OCI-M1 (cell line): ENCODE measurements around the gene STXBP3.
A peak's percentile ranks its signal among the peaks of the same experiment; 100 is the strongest.
"Not testable (repeated sequence)": the region's sequence is repeated elsewhere in the genome, so short reads cannot be mapped to it uniquely, and the experiment has no call there.

ENCODE experiments used
- DNase-seq: peaks from one replicate; lab custom pipeline; 2025; lab: John Stamatoyannopoulos, UW

STXBP3 gene

GRCh38 chr1:108746382-108747170 lies at the start of gene STXBP3:
TSS of gene STXBP3 (plus strand) at chr1:108746674. CDS start at chr1:108746738, 64 bp downstream.
- peak; percentile 99 for DNase-seq

- DNase-seq = no peak
Measured at GRCh38 chr1:108699375-108700332, 46.8 kb upstream of the STXBP3 start.

- no peak for DNase-seq
Measured at GRCh38 chr1:108701176-108701849, 45.2 kb upstream of the STXBP3 start.

- DNase-seq = not testable (repeated sequence)
Measured at GRCh38 chr1:108702109-108702508, 44.4 kb upstream of the STXBP3 start.

- no peak for DNase-seq
Measured at GRCh38 chr1:108703939-108704338, 42.5 kb upstream of the STXBP3 start.

GRCh38 chr1:108704496-108704895 lies 42.0 kb upstream of the STXBP3 start:
- DNase-seq = no peak

GRCh38 chr1:108706643-108707042 lies 39.8 kb upstream of the STXBP3 start:
- no peak for DNase-seq

GRCh38 chr1:108708691-108709660 lies 37.5 kb upstream of the STXBP3 start:
- peak; percentile 48 for DNase-seq

- DNase-seq = no peak
Measured at GRCh38 chr1:108712606-108713150, 33.8 kb upstream of the STXBP3 start, which contains the start of gene FNDC7. TSS of gene FNDC7 (plus strand) at chr1:108712908. CDS start at chr1:108712934, 26 bp downstream.

GRCh38 chr1:108715932-108716331 lies 30.5 kb upstream of the STXBP3 start:
- no peak for DNase-seq

GRCh38 chr1:108716437-108717230 lies 29.8 kb upstream of the STXBP3 start:
- no peak for DNase-seq

- DNase-seq = no peak
Measured at GRCh38 chr1:108717774-108718316, 28.6 kb upstream of the STXBP3 start.

- DNase-seq = no peak
Measured at GRCh38 chr1:108718927-108719655, 27.4 kb upstream of the STXBP3 start.

GRCh38 chr1:108719656-108720435 lies 26.6 kb upstream of the STXBP3 start:
- no peak for DNase-seq

- peak; percentile 12 for DNase-seq
Measured at GRCh38 chr1:108722292-108722691, 24.2 kb upstream of the STXBP3 start.

GRCh38 chr1:108725906-108726305 lies 20.6 kb upstream of the STXBP3 start:
- DNase-seq = no peak

- DNase-seq = no peak
Measured at GRCh38 chr1:108728327-108728923, 18.0 kb upstream of the STXBP3 start.

- no peak for DNase-seq
Measured at GRCh38 chr1:108729481-108729880, 17.0 kb upstream of the STXBP3 start.
